22Rv1 (cell line): ENCODE measurements around the gene ARHGAP42.

Experiments used
- H3K27ac ChIP-seq: fragments of 450-650 bp; 2 replicates; pipeline ENCODE4 v1.5.1; 2017
- ZFX ChIP-seq: fragments of 450-650 bp; IDR thresholded peaks from 2 replicates; pipeline ENCODE4 v1.6.1; 2017; ENCODE audit warnings: antibody characterized with exemption, borderline replicate concordance
- TF ChIP-seq, protein P1 (sequence below): fragments of 450-650 bp; IDR thresholded peaks from 2 replicates; pipeline ENCODE4 v1.5.1; 2017; ENCODE audit warnings: mild to moderate bottlenecking

ARHGAP42 gene

GRCh38 chr11:100863080-100863581, 176.0 kb downstream of the ARHGAP42 start:
- H3K27ac ChIP-seq, result no peak overlapping the region
- TF ChIP-seq ZFX, result no peak
- TF ChIP-seq, protein P1, sequence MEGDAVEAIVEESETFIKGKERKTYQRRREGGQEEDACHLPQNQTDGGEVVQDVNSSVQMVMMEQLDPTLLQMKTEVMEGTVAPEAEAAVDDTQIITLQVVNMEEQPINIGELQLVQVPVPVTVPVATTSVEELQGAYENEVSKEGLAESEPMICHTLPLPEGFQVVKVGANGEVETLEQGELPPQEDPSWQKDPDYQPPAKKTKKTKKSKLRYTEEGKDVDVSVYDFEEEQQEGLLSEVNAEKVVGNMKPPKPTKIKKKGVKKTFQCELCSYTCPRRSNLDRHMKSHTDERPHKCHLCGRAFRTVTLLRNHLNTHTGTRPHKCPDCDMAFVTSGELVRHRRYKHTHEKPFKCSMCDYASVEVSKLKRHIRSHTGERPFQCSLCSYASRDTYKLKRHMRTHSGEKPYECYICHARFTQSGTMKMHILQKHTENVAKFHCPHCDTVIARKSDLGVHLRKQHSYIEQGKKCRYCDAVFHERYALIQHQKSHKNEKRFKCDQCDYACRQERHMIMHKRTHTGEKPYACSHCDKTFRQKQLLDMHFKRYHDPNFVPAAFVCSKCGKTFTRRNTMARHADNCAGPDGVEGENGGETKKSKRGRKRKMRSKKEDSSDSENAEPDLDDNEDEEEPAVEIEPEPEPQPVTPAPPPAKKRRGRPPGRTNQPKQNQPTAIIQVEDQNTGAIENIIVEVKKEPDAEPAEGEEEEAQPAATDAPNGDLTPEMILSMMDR, result no peak

DNA sequence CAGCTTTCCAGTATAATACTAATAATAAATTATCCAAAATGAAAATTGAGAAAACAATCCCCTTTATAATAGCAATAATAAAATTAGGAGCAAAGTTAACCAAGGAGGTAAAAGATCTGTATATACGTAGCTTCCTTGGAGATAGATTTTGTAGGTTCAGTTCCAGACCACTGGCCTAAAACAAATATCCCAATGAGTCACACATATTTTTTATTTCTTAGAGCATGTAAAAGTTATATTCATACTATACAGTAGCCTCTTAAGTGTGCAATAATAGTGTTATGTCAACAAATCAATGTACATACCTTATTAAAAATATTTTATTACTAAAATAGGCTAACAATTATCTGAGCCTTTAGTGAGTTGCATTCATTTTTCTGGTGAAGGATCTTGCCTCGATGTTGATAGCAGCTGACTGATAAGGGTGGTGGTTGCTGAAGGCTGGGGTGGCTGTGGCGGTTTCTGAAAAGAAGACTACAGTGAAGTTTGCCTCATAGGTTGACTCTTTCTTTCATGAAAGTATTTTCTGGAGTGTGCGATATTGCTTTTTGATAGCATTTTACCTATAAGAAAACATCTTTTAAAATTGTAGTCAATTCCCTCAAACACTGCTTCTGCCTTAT, 178.5 kb downstream of the ARHGAP42 start:
- TF ChIP-seq ZFX, result no peak
- TF ChIP-seq, protein P1, result no peak
- H3K27ac ChIP-seq, result no peak overlapping the region

DNA sequence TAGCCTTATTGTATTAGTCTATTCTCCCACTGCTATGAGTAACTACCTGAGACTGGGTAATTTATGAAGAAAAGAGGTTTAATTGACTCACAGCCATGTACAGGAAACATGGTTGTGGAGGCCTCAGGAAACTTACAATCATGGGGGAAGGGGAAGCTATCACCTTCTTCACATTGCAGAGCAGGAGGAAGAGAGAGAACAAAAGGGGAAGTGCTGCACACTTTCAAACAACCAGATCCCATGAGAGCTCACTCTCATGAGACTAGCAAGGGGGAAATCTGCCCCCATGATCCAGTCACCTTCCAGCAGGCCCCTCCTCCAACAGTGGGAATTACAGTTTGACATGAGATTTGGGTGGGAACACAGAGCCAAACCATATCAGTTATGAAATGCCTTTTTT, 179.4 kb downstream of the ARHGAP42 start:
- TF ChIP-seq ZFX, result no peak
- TF ChIP-seq, protein P1, result no peak

DNA sequence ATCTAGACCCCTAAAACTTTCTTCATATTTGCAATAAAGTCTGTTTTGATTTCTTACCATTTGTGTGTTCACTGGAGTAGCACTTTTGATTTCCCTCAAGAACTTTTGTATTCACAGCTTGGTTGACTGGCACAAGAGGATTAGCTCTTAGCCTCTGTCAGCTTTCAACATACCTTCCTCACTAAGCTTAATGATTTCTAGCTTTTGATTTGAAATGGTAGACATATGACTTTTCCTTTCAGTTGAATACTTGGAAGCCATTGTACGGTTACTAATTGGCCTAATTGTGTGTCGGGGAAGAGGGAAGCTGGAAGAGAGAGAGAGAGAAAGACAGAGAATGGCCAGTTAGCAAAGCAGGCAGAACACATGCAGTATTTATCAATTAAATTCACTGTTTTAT, 180.5 kb downstream of the ARHGAP42 start:
- no peak overlapping the region for H3K27ac ChIP-seq
- TF ChIP-seq, protein P1, result no peak
- TF ChIP-seq ZFX, result no peak

More for the DNA sequence above, 179.4 kb downstream of the ARHGAP42 start:
- H3K27ac ChIP-seq, result no peak overlapping the region

DNA sequence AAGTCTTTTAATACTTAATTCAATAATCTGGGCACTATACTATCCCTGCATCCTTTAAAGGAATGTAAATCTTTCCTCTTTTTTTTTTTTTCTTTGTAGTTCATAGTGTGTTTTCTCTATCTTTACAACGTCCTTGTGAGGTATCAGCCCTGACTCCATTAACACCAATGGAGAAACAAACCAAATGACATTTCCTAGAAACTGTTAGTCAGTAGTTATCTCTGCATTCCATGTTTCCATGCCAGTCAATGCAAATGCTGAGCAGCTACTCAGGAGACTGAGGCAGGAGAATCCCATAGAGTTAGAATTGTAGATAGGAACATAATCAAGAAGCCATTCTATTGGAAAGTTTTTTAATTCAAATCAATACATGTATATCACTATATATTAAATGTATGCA, 182.2 kb downstream of the ARHGAP42 start:
- TF ChIP-seq ZFX, result no peak
- TF ChIP-seq, protein P1, result no peak
- H3K27ac ChIP-seq, result no peak overlapping the region

DNA sequence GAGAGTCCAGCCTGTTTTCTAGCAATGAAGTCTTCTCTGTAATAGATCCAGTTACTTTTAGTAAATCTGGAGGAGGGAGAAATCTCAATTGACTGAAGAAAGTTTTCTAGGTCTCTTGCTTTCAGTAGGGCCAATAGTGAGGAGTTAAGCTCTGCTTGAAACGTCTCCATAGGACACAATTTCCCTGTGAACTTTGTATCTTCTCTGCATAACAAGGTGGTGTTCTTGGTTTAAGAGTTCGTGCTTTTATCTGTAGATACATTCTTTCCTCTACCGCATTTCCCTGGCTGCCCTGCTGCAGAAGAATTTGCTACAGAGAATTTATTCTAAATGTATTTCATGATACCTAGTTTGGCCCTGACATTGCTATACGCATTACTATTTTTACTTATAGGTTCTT, 183.1 kb downstream of the ARHGAP42 start:
- TF ChIP-seq ZFX, result no peak
- TF ChIP-seq, protein P1, result no peak

DNA sequence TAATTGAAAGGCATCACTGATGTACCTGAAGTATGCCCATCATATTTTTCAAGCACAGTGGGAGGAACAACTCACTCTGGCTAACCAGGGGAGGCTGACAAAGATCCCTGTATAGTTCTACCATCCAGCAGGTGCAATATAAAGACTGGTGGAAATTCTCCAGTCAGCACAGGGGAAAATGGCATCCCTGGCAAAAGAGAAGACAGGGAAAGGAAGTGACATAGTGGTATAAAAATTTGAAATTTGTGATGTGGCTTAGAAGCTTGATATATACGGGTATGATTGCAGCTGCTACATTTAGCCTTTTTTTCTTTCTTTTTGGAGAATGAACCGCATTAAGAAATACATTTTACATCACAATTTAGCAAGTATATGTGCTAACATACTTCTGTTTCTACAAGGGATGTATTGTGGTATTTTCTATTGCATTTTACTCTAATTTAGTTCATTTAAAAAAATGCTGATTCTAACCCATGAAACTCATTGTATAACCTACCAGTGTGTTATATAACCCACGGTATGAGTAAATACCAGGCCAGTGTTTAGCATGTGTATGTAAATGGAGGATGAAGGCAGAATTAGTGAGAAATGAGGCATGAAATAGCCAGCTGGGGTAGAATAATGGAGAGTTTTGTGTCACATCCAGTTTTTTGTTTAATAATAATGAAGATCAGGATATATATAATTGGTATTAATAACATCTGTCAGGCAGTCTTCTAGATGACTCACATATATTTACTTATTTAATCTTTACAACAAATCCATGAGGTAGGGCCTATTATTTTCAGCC, 186.1 kb downstream of the ARHGAP42 start:
- no peak overlapping the region for H3K27ac ChIP-seq
- TF ChIP-seq, protein P1, result no peak
- no peak for TF ChIP-seq ZFX

More for the DNA sequence above, 183.1 kb downstream of the ARHGAP42 start:
- H3K27ac ChIP-seq, result no peak overlapping the region
